Colonic mucosa (tissue), 4 donors: ENCODE measurements around the gene CNIH4. TPM values are rescaled to one million over a fixed set of nuclear protein-coding genes. Genes with fewer than 3 reads are reported as not detected.

Source experiments
- DNase-seq: peaks from one replicate; pipeline ENCODE4 v3.0.0-alpha.2; 2020
- H3K27ac ChIP-seq: fragments of 200-600 bp; one replicate; pipeline ENCODE4 v1.8.0; 2021
- H3K27me3 ChIP-seq: fragments of 200-600 bp; one replicate; pipeline ENCODE4 v1.8.0; 2021
- H3K36me3 ChIP-seq: fragments of 200-600 bp; one replicate; pipeline ENCODE4 v1.8.0; 2021
- H3K4me1 ChIP-seq: fragments of 200-600 bp; one replicate; pipeline ENCODE4 v1.8.0; 2021; ENCODE audit warnings: mild to moderate bottlenecking
- H3K4me3 ChIP-seq: fragments of 200-600 bp; one replicate; pipeline ENCODE4 v1.8.0; 2021
- H3K9ac ChIP-seq, 2 donors: one replicate each; pipeline ENCODE4 v1.7.0; 2013; ENCODE audit warnings: control low read depth in 2 of 2, low read depth in 2 of 2, low read length in 2 of 2
- H3K9me3 ChIP-seq: fragments of 200-600 bp; one replicate; pipeline ENCODE4 v1.8.0; 2021
- CTCF ChIP-seq: fragments of 200-600 bp; IDR thresholded peaks from one replicate; pipeline ENCODE4 v1.8.0; 2022; ENCODE audit warnings: antibody characterized with exemption, mild to moderate bottlenecking
- intact Hi-C: fragments of 100-400 bp; cut with DNase I; formaldehyde crosslinking; loops from one replicate; pipeline ENCODE4 v1.14.1; 2022
- total RNA-seq, 2 donors: library from RNA; stranded (reverse); fragmentation: NEBNext Ultra II Directional in 1 of 2; extraction: Animal tissue kit (Norgen Biotek cat#: 25700) in 1 of 2; gene quantifications; one replicate each; pipeline ENCODE4 v1.2.1, GENCODE V29; 2021
- donor health status: healthy.
- donor health status: DM: no; HTN: no; CAD: no.
- donor health status: DM: no; HTN: no; CAD: no.

The CNIH4 gene
- total RNA-seq, 2 donors from 2014 or later: 53.0 to 80.6 TPM

GRCh38 chr1:224392411-224393249, 36.0 kb downstream of the CNIH4 start:
- Histone ChIP-seq H3K9ac (no peak overlapping the region), H3K36me3 (peaks cover 16% of the 10 kb centered on the region), H3K9me3 (no peaks in the 10 kb centered on the region), H3K27me3 (no peaks in the 10 kb centered on the region), H3K27ac (no peak overlapping the region), H3K4me3 (no peak overlapping the region), H3K4me1 (no peaks in the 10 kb centered on the region)
- DNase-seq: no peak
- no peak for TF ChIP-seq CTCF
- intact Hi-C loops: no loop called here

- no peak for DNase-seq
- H3K4me1 ChIP-seq: no peaks in the 10 kb centered on the region
- TF ChIP-seq CTCF: no peak
- no peak overlapping the region for H3K4me3 ChIP-seq
- no peak overlapping the region for H3K9ac ChIP-seq
- peaks cover 21% of the 10 kb centered on the region for H3K36me3 ChIP-seq
- H3K27ac ChIP-seq: no peak overlapping the region
- no peaks in the 10 kb centered on the region for H3K9me3 ChIP-seq
- H3K27me3 ChIP-seq: no peaks in the 10 kb centered on the region
- intact Hi-C loops: no loop called here
These were observed 36.6 kb downstream of the CNIH4 start for GRCh38 chr1:224393294-224393693.

GRCh38 chr1:224399887-224400286, 43.2 kb downstream of the CNIH4 start:
- no peak overlapping the region for H3K27ac ChIP-seq
- TF ChIP-seq CTCF: no peak
- no peak for DNase-seq
- no peaks in the 10 kb centered on the region for H3K27me3 ChIP-seq
- no peaks in the 10 kb centered on the region for H3K9me3 ChIP-seq
- peaks cover 28% of the 10 kb centered on the region for H3K36me3 ChIP-seq
- H3K9ac ChIP-seq: no peak overlapping the region
- H3K4me1 ChIP-seq: no peaks in the 10 kb centered on the region
- H3K4me3 ChIP-seq: no peak overlapping the region
- intact Hi-C loops: no loop called here

GRCh38 chr1:224402472-224403036, 45.9 kb downstream of the CNIH4 start:
- intact Hi-C loops: no loop called here
- Histone ChIP-seq H3K9me3 (no peaks in the 10 kb centered on the region), H3K4me1 (no peaks in the 10 kb centered on the region), H3K27ac (no peak overlapping the region), H3K27me3 (no peaks in the 10 kb centered on the region), H3K9ac (no peak overlapping the region), H3K36me3 (peaks cover 18% of the 10 kb centered on the region), H3K4me3 (no peak overlapping the region)
- TF ChIP-seq CTCF: no peak
- DNase-seq: no peak

GRCh38 chr1:224404916-224405603, 48.4 kb downstream of the CNIH4 start:
- Histone ChIP-seq H3K4me1 (no peaks in the 10 kb centered on the region), H3K9ac (no peak overlapping the region), H3K27ac (no peak overlapping the region), H3K4me3 (no peak overlapping the region), H3K36me3 (peaks cover 25% of the 10 kb centered on the region), H3K9me3 (no peaks in the 10 kb centered on the region), H3K27me3 (no peaks in the 10 kb centered on the region)
- intact Hi-C loops: no loop called here
- DNase-seq: no peak
- TF ChIP-seq CTCF: no peak
